GM12801 (cell line): ENCODE results near the gene CRAT.

ENCODE experiments used
- CTCF ChIP-seq: IDR thresholded peaks from one replicate; pipeline ENCODE4 v1.5.1; 2011; ENCODE audit warnings: control low read depth; ENCODE audit not compliant: insufficient read length; ENCODE audit errors: extremely low read depth

CRAT gene

GRCh38 chr9:129084087-129084486 lies 26.5 kb downstream of the CRAT start:
- no peak for TF ChIP-seq CTCF

- TF ChIP-seq CTCF = no peak
Measured at GRCh38 chr9:129081388-129081904, 29.1 kb downstream of the CRAT start.

- no peak for TF ChIP-seq CTCF
Measured at GRCh38 chr9:129080601-129081387, 29.8 kb downstream of the CRAT start, which contains the start of gene DOLPP1. Gene DOLPP1 (plus strand): TSS chr9:129081111. CDS start chr9:129081132, 21 bp downstream.

GRCh38 chr9:129080298-129080600 lies 30.3 kb downstream of the CRAT start:
- no peak for TF ChIP-seq CTCF

- no peak for TF ChIP-seq CTCF
Measured at GRCh38 chr9:129079829-129080228, 30.8 kb downstream of the CRAT start.

GRCh38 chr9:129078691-129079503 lies 31.7 kb downstream of the CRAT start:
- TF ChIP-seq CTCF = no peak

GRCh38 chr9:129077236-129077635 lies 33.4 kb downstream of the CRAT start:
- no peak for TF ChIP-seq CTCF
